SU-DHL-6 (cell line): ENCODE results near the gene KCNAB3.

ENCODE experiments used
- CTCF ChIP-seq: fragments of 200-600 bp; sonication (generic); IDR thresholded peaks from one replicate; pipeline ENCODE4 v1.5.1; 2017; ENCODE audit warnings: antibody characterized with exemption, mild to moderate bottlenecking, low read length, moderate library complexity; ENCODE audit not compliant: insufficient read depth, poor library complexity, severe bottlenecking
- EZH2phosphoT487 ChIP-seq: fragments of 200-600 bp; sonication (generic), shearing (Covaris generic); conservative IDR thresholded peaks from 2 replicates; pipeline ENCODE4 v1.6.1; 2018; ENCODE audit warnings: mild to moderate bottlenecking, antibody characterized with exemption, low read length, moderate library complexity, mixed read lengths

GRCh38 chr17:7886227-7887037 lies 43.2 kb downstream of the KCNAB3 start:
- TF ChIP-seq CTCF (no peak), EZH2phosphoT487 (no peak)
